GM08714 (cell line): ENCODE results near the gene PLEKHG5.
A peak's percentile ranks its signal among the peaks of the same experiment; 100 is the strongest.
"Not testable (repeated sequence)": the region's sequence is repeated elsewhere in the genome, so short reads cannot be mapped to it uniquely, and the experiment has no call there.

ENCODE experiments used
- H3K4me3 ChIP-seq: fragments of 200-500 bp; sonication (Bioruptor generic); 2 replicates; pipeline ENCODE4 v1.5.1; 2014; ENCODE audit warnings: mild to moderate bottlenecking, low read length, inconsistent platforms
- ZNF274 ChIP-seq: IDR thresholded peaks from 2 replicates; pipeline ENCODE4 v1.6.1; 2012; ENCODE audit warnings: mild to moderate bottlenecking, low read depth, low read length

The PLEKHG5 gene

DNA sequence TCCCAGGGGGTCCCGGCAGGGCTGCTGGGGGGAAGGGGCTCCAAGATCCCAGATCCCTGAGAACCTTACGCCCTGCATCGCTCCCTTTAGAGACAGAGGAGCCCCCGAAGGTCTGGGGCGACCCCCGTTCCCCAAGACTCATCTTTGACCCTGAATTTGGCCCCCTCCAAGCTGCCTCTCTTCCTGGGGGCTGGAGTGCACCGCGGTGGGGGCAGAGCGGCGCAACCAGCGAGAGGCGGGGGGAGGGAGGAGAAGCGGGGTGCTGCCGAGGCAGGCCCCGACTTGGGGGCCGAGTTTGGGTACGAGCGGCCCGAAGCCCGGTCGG lies 5.4 kb upstream of the PLEKHG5 start:
- TF ChIP-seq ZNF274 = no peak
- no peak overlapping the region for H3K4me3 ChIP-seq

DNA sequence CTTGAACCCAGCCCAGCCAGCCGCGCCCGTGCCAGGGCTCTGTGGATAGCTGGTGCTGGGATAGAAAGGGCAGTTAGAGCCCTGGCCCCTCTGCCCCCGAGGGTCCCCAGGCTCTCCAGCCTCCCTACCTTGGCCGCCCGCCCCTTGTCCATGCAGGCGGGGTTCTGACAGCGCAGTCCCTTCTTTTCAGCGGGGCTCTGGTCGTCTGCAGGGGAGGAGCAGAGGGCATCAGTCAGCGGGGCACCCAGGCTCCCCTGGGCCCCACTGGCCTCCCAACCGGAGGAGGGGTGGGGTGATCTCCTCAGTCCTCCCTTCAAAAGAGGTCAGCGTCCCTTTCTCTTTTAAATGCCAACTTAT lies 4.9 kb upstream of the PLEKHG5 start:
- no peak overlapping the region for H3K4me3 ChIP-seq
- TF ChIP-seq ZNF274 = no peak

DNA sequence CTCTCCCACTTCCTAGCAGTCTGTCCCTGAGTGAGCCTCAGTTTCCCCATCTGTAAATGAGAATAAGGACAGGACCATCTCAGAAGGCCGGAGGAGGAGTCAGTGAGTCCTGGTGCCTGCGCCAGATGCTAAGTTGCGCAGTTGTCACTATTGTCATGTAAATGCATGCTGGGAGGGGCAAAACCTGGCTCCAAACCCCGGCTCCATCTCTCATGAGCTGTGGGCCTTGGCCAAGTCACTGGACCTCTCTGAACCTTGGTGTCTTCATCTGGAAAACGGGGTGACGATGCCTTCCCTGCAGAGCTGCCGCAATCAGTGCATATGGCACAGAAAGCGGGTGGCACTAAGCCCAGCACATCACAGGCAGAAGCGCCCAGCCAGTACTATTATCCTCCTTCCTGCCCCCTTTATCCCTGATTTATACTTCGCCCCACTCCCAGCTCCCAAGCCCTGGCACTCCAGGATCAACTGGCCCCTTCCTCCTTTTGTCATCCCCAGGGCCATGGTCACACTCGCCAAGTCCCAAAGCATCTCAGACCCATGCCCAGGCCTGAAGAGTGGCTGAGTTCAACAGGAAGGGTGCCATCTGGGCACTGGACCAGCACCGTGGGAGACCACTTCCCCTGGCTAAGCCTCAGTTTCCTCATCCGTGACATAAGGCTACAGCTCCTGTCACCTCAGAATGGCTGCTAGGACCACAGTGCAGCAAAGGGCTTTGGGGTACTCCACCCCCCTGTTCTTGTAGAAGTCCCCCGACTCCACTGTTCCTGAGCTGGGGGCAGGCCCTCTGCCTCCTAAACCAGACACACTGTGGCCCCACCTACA lies 4.3 kb upstream of the PLEKHG5 start:
- no peak overlapping the region for H3K4me3 ChIP-seq
- no peak for TF ChIP-seq ZNF274

DNA sequence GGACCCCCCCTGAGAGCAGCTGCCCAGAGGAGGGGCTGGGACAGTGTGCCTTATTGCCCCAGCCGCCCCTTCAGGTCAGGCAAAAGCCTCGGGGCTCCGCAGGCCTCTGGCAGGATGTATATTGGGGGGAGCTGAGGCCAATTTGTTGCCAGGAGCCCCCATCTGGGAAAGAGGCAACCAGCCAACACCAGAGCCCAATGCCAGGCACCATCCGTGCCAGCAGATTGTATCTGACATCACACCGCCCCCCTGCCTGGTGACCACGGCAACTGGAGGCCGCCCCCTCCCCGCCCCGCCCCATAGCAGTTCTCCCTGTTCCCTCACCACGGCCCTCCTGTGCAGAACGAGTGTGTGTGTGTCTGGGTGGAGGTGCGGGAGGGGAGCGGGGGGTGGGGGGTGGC lies 3.6 kb upstream of the PLEKHG5 start:
- no peak overlapping the region for H3K4me3 ChIP-seq
- TF ChIP-seq ZNF274 = no peak

DNA sequence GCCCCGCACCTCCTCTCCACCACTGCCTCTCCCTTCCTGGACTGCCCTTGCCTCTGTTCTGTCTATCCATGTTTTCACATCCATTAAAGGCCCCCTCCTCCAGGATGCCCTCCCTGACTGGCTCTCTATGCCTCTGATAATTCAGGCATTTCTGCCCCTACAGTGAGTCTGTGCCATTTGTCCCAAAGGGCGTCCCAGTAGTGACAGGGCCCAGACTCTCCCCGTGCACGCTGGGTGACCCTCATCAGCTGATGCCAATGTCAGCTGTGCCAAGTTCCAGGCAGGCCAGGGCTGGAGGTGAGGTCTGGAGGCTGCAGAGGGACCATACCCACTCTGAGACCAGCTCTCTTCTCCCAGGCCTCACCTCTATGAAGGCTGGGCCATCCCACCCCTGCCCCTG lies 3.2 kb upstream of the PLEKHG5 start:
- no peak overlapping the region for H3K4me3 ChIP-seq
- no peak for TF ChIP-seq ZNF274

DNA sequence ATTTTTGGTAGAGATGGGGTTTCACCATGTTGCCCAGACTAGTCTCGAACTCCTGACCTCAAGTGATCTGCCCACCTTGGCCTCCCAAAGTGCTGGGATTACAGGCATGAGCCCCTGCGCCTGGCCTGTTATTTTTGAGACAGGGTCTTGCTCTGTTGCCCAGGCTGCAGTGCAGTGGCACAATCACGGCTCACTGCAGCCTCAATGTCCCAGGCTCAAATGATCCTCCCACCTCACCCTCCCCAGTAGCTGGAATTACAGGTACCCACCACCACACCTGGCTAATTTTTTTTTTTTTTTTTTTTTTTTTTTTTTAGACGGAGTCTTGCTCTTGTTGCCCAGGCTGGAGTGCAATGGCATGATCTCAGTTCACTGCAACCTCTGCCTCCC lies 2.4 kb upstream of the PLEKHG5 start:
- not testable (repeated sequence) for H3K4me3 ChIP-seq

DNA sequence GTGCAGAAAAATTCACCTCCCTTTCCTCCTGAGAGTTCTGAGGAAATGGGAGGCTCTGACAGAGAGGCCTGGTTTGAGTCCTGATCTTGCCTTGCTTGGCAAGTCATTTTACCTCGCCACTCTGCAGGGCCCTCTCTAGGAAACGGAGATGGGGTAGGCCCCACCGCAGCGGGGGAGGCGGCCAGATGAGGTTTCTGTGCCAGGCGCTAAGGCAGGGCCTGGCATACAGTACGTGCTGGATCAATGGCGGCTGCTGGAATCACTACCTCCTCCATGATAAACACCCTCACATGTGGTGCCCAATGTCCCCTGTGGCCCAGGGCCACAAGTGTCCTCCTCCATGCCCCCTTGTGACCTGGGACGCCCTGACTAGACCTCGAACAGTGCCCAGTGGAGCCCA lies 499 bp upstream of the PLEKHG5 start:
- TF ChIP-seq ZNF274 = no peak
- H3K4me3 ChIP-seq = no peak overlapping the region

DNA sequence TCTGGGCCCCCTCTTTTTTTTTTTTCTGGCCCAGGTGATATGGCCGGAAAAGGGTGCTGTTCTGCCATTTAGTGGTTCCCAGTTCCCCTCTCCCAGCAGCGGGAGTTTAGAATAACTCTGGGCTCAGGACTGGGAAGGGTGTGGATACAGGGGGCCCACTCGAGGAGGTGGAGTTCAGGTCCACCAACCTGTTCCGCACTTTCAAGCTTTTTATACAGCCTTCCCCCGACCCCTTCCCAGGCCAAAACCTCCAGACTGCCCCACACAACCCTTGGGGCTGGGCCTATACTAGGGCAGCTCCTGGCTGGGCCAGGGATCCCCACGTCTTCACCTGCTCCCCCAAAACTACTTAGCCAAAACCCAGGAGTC lies 402 bp downstream of the PLEKHG5 start:
- peak overlapping the region; percentile 65 for H3K4me3 ChIP-seq
- no peak for TF ChIP-seq ZNF274

DNA sequence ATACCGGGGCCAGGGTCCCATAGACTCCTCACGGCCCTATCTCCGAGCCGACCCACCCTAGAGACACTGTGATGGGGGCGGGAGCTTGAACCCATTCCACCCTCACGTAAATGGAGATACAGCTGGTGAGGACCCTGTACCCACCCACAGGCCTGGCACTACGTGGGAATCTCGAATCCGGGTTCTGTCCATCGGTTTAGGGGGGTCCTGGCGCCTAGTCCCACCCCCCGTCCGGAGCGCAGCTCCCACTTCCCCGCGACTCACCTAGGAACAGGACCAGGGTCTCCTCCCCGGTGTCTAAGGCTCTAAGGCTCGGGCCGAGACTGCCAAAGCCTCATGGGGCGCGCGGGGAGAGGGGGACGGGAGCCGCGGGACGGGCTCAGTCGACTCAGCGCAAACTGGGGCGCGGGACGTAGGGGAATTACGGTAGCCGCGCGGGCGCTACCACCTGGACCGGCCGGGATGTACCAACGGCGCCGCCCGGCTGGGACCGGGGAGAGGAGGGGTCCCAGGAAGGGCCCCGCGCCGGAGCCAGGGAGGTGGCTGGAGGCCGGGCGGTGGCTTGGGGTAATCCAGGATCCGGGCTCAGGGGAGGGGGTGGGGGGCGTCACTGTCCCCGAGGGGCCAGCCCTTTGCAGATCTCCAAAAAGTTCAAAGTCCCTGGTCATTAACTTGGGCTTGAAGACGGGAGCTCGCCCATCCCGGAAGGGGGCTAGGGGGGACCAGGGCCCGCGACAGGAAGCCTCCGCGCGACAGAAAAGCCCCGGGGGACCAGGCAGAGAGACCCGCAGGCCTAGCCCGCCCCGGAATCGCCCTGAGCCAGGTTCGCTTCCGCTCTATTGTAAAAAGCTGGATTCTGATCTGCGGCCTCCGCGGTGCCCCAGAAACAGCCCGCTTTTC lies 1.0 kb downstream of the PLEKHG5 start:
- H3K4me3 ChIP-seq = peak overlapping the region; percentile 65
- no peak for TF ChIP-seq ZNF274

DNA sequence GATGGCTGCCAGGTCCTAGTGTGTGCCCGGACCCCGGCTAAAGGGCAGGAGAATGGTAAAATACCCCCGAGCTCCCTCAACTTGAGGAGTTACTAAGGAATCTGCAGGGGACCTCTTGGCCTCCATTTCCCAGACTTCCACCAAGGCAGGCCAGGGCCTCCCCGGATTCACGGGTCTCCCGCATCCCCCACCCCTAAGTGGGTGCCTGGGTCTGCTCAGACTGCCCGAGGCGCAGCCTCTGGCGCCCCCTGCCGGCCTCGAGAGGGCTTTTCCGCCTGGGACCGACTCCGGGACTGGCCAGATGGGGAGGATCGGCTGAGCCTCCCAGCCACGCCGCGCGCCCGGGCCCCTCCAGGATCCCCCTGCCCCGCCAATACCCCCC lies 1.7 kb downstream of the PLEKHG5 start:
- no peak for TF ChIP-seq ZNF274

DNA sequence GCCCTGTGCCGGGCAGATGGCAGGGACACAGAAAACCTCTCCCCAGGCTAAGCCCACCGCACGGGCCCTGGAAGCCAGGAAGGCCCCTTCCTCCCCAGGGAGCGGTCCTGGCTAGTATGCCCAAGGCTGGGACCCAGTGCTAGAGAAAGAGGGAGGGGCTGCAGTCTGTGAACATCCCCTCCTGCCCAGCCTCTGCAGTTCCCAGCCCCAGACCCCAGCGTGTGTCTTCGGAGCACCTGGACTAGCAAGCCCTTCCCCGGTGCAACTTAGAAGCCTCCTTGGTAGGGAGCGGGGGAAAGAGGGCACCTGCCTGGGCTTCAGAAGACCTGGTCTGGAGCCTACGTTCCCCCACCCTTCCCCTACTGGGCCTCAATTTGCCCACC lies 2.1 kb downstream of the PLEKHG5 start:
- no peak overlapping the region for H3K4me3 ChIP-seq
- TF ChIP-seq ZNF274 = no peak

More for the DNA sequence above, 1.7 kb downstream of the PLEKHG5 start:
- peak overlapping the region; percentile 65 for H3K4me3 ChIP-seq

DNA sequence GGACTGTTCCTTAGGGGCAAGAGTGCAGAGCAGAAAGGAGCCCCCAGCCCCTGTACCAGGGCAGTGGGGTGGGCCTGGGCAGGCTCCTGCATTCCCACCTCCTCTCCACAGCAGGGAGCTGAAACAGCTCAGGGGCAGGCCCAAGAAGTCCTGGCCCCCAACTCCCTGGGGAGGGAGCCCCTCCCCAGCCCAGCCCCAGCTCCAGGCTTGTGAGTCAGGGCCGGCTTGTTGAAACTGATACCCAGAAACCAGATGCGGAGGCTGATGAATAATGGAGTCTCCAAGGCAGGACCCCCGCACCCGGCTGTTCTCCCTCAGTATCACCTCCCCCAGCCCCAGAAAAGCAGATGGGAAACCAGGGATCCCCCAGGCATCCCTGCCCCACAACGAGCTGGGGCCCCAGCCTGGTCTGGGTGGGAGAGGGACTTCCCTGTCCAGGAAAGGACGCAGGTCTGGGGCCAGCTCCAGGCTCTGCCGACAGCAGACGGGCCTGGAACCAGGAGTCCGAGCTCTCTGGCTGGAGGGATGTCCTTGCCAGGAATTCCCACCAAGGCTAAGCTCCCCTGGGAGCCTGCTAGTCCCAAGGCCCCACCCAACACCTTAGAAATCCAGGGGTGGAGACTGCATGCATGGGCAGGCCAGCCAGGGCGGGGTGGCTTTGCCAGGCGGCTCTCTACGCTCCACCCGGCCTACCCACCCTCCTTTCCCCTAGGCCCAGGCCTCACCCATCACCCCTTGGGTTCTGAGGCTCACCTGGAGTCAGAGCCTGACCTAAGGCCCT lies 2.7 kb downstream of the PLEKHG5 start:
- no peak overlapping the region for H3K4me3 ChIP-seq
- TF ChIP-seq ZNF274 = no peak

DNA sequence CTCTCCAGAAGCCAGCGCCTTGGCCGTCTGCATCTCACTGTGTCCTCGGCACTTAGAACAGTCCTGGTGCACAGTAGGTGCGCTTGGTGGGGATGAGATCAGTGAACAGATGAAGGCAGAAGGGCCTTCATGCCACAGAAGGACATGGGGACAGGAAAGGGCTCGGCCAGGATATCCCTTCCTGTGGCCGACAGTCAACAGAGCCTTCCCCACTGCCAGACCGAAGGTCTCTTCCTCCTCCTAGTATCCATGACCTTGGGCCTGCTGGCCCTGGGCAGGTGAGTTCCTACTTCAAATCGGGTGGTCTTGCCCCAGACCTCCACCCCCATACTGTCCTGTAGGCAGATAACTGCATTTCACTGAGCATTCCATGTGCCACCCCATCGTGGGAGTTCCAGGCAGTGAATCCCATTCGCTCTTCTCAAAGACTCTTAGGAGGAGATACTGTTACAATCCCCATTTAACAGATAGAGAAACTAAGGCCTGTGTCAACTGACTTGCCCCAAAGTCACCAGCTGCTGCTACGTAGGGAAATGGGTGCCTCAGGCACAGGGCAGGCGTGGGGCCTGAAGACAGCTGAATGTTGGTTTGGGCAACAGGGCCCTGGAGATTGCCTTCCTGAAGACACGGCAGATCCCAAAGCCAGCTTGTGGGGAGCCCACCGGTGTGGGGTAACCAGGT lies 3.5 kb downstream of the PLEKHG5 start:
- TF ChIP-seq ZNF274 = no peak
- H3K4me3 ChIP-seq = no peak overlapping the region

DNA sequence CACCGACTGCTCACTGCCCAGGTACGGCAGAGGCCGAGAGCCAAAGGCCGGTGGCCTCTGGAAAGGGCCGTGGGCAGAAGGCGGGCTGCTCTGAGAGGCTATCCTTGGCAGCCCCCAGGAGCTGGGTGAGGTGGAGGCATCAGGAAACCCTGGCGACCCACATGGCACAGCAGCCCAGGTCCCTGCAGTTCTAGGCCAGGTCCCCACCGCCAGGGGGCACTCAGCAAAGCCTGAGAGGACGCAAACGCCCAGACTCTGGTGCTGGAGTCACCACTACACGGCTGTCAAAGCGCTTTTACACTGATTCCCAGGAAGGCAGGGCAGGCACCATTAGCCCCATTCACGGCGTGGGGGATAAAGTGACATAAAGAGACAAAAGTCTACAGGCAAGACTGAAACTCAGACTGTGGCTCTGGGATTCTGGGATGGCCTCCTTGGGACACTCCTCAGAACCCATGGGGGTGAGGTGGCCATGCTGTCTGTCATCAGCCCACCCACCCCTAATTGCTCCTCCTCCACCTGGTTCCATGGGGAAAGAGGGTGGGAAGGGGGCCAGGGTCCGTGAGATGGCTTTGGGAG lies 4.9 kb downstream of the PLEKHG5 start:
- no peak overlapping the region for H3K4me3 ChIP-seq
- TF ChIP-seq ZNF274 = no peak
